ENCODE measurements around the gene M1AP.

- TF ChIP-seq CTCF (IDR thresholded peaks at IDR 0.05; ENCODE audit: insufficient read depth, low read depth, low read length) (no peak), EZH2 (IDR thresholded peaks at IDR 0.05; ENCODE audit: insufficient read depth, low read length) (no peak)
Measured at GRCh38 chr2:74538881-74539339, 109.2 kb downstream of the M1AP start.

Measured in astrocyte (in vitro differentiated cells and primary cell).